Natural killer cell (primary cell): ENCODE data around the gene ALG14. TPM values are rescaled to one million over a fixed set of nuclear protein-coding genes. Genes with fewer than 3 reads are reported as not detected.

ENCODE experiments used
- ATAC-seq, 3 donors: fragments of 150-1000 bp in 2 of 3; fragments of 200-7000 bp in 1 of 3; cut with Tn5 transposase; 1 replicate in 1 of 3; 2 replicates in 2 of 3; pipeline ENCODE4 v1.10.0; 2021; ENCODE audit warnings: mild to moderate bottlenecking in 2 of 3, moderate library complexity in 2 of 3
- DNase-seq, 2 donors: peaks; one replicate each; pipeline versions ENCODE4 v3.0.0 to v3.0.0-alpha.2; 2013 to 2021; ENCODE audit warnings: mixed read lengths in 1 of 2
- H3K27ac ChIP-seq: one replicate; pipeline ENCODE4 v1.5.1; 2013; ENCODE audit warnings: mild to moderate bottlenecking, low read length
- H3K27me3 ChIP-seq: one replicate; pipeline ENCODE4 v1.6.1; 2013; ENCODE audit warnings: low read length; ENCODE audit not compliant: control insufficient read depth, insufficient read depth
- H3K36me3 ChIP-seq: one replicate; pipeline ENCODE4 v1.6.1; 2013; ENCODE audit warnings: low read length; ENCODE audit not compliant: control insufficient read depth, insufficient read depth
- H3K4me1 ChIP-seq: one replicate; pipeline ENCODE4 v1.6.1; 2013; ENCODE audit warnings: low read length; ENCODE audit not compliant: control insufficient read depth, insufficient read depth
- H3K4me3 ChIP-seq: one replicate; pipeline ENCODE4 v1.5.1; 2013; ENCODE audit warnings: low read length
- H3K9me3 ChIP-seq: one replicate; pipeline ENCODE4 v1.6.1; 2013; ENCODE audit warnings: low read length; ENCODE audit not compliant: control insufficient read depth, insufficient read depth
- H3K27ac Mint-ChIP-seq, 2 donors: one replicate each; pipeline ENCODE4 v1.8.0; 2022; ENCODE audit warnings: mild to moderate bottlenecking in 2 of 2, mixed read lengths in 2 of 2, moderate library complexity in 1 of 2
- H3K27me3 Mint-ChIP-seq, 2 donors: one replicate each; pipeline ENCODE4 v1.8.0; 2022; ENCODE audit warnings: low read depth in 2 of 2, mixed read lengths in 2 of 2
- H3K36me3 Mint-ChIP-seq: one replicate; pipeline ENCODE4 v1.8.0; 2022; ENCODE audit warnings: mixed read lengths
- H3K4me1 Mint-ChIP-seq, 2 donors: one replicate each; pipeline ENCODE4 v1.8.0; 2022; ENCODE audit warnings: mixed read lengths in 2 of 2
- H3K4me3 Mint-ChIP-seq: one replicate; pipeline ENCODE4 v1.8.0; 2022; ENCODE audit warnings: mild to moderate bottlenecking, moderate library complexity, mixed read lengths
- H3K9me3 Mint-ChIP-seq, 2 donors: one replicate each; pipeline ENCODE4 v1.8.0; 2022; ENCODE audit warnings: mixed read lengths in 2 of 2
- CTCF ChIP-seq: fragments of 200-600 bp; IDR thresholded peaks from one replicate; pipeline ENCODE4 v1.8.0; 2022; ENCODE audit warnings: antibody characterized with exemption
- WGBS: methylation state at CpG from one replicate; pipeline ENCODE4 v1.1.7; 2013; ENCODE audit warnings: missing lambda C conversion rate; ENCODE audit not compliant: insufficient coverage; 5-methylcytosine and 5-hydroxymethylcytosine counted together
- intact Hi-C: fragments of 100-400 bp; cut with micrococcal nuclease; formaldehyde crosslinking; loops from one replicate; pipeline ENCODE4 v1.14.2; 2022
- total RNA-seq, 4 donors: library from RNA; stranded (reverse); fragments of 120-200 nt in 1 of 4; gene quantifications; one replicate each; pipeline versions ENCODE4 v1.2.3 to v1.2.4, GENCODE V29; 2013 to 2022

Gene ALG14
- total RNA-seq, 3 donors from 2014 or later (not counting 1 experiment from before 2014, with no cell fraction given): 0.48 to 2.3 (median 1.1) TPM

- Mint-ChIP-seq H3K27ac (no peak overlapping the region), H3K9me3 (no peaks in the 10 kb centered on the region)
- intact Hi-C loops: no loop called here
Observed at GRCh38 chr1:94955767-94956632, 116.8 kb downstream of the ALG14 start.

DNA sequence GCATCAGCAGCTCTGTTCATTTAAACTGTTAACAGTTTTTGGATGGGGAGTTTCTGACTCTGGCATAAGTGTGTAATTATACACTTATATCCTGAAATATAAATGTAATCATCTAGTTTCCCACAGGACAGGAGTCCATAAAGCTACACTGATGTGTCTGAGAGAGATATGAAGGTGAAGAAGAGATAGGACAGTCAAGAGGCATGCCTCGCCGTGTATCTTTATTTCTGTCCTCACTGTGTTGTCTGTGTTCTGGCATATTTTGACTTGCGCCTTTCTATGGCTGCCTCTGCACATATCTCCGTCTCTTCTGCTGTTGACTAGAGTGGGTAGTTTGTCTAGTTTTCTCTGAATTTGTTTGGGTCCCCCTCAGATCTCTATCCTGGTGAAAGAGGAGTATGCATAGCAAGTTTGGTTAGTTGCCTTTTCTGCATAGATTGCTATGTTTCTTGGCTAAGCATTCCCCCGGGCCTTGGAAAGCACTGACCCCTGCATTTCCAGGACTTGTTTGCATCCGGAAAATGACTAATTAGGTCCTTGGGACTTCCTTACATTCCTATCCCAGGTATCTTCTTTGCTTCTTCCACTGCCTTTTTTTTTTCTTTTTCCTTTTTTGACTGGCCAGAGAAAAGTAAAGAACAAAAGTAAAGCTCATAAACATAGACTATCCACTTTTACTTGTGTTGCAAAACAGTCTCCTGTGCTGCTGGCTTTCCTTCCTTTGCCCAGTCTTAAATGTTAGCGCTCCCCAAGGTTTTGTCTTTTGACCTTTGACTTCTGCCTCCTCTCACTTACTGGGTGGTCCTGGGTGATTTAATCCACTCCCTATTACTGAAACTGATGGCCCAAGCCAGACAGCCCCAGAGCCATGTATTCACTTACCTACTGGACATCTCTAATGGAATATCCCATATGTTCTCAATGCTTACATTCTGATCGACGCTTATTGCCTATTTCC is 118.2 kb downstream of the ALG14 start:
- H3K27ac Mint-ChIP-seq: no peak overlapping the region
- DNase-seq (no peak), ATAC-seq (no peak)
- H3K27ac ChIP-seq: no peak overlapping the region
- H3K27me3 Mint-ChIP-seq: no peaks in the 10 kb centered on the region
- no peaks in the 10 kb centered on the region for H3K9me3 ChIP-seq
- H3K36me3 Mint-ChIP-seq: no peaks in the 10 kb centered on the region
- H3K4me3 ChIP-seq: no peak overlapping the region
- no peaks in the 10 kb centered on the region for H3K4me1 Mint-ChIP-seq
- intact Hi-C loops: no loop called here
- no peaks in the 10 kb centered on the region for H3K27me3 ChIP-seq
- no peak for TF ChIP-seq CTCF
- H3K4me1 ChIP-seq: no peaks in the 10 kb centered on the region
- no peak overlapping the region for H3K4me3 Mint-ChIP-seq
- 94% methylated on average over 9 of the region's 9 CpGs for WGBS
- no peaks in the 10 kb centered on the region for H3K36me3 ChIP-seq
- H3K9me3 Mint-ChIP-seq: no peaks in the 10 kb centered on the region

More at GRCh38 chr1:94955767-94956632, 116.8 kb downstream of the ALG14 start:
- H3K36me3 ChIP-seq: no peaks in the 10 kb centered on the region
- DNase-seq: no peak
- no peak for TF ChIP-seq CTCF
- Mint-ChIP-seq H3K4me3 (no peak overlapping the region), H3K27me3 (no peaks in the 10 kb centered on the region), H3K4me1 (no peaks in the 10 kb centered on the region), H3K36me3 (no peaks in the 10 kb centered on the region)
- H3K4me3 ChIP-seq: no peak overlapping the region
- H3K27me3 ChIP-seq: no peaks in the 10 kb centered on the region
- no peaks in the 10 kb centered on the region for H3K4me1 ChIP-seq
- ATAC-seq: no peak
- H3K9me3 ChIP-seq: no peaks in the 10 kb centered on the region
- H3K27ac ChIP-seq: no peak overlapping the region
- WGBS: 75% methylated on average over 6 of the region's 6 CpGs

DNA sequence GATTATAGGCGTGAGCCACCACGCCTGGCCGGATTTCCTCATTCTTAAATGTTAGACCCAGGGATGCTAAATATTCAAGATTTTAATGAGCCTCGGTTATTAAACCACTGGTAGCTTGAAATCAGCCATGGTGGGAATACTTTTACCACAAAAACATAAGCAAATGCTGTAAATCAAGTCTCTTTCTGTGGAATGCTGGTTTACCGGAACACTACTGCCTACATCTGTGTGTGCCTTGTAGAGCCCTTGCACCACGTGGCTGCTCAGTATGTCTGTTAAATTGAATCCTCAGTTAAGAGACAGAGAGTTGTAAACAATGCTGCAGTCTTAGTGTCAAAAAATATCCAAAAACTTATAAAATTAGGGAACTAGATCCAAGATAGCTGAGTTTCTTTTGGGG is 119.0 kb downstream of the ALG14 start:
- H3K27ac Mint-ChIP-seq: no peak overlapping the region
- H3K9me3 Mint-ChIP-seq: no peaks in the 10 kb centered on the region
- no peaks in the 10 kb centered on the region for H3K9me3 ChIP-seq
- H3K4me1 Mint-ChIP-seq: no peaks in the 10 kb centered on the region
- H3K36me3 Mint-ChIP-seq: no peaks in the 10 kb centered on the region
- 90% methylated on average over 6 of the region's 6 CpGs for WGBS
- H3K36me3 ChIP-seq: no peaks in the 10 kb centered on the region
- DNase-seq (no peak), ATAC-seq (no peak)
- intact Hi-C loops: no loop called here
- no peaks in the 10 kb centered on the region for H3K27me3 Mint-ChIP-seq
- H3K4me3 Mint-ChIP-seq: no peak overlapping the region
- no peak for TF ChIP-seq CTCF
- H3K4me1 ChIP-seq: no peaks in the 10 kb centered on the region
- no peak overlapping the region for H3K27ac ChIP-seq
- H3K27me3 ChIP-seq: no peaks in the 10 kb centered on the region
- no peak overlapping the region for H3K4me3 ChIP-seq
